PC-9 (cell line): ENCODE data around the gene DUSP2.

Experiments
- EZH2 ChIP-seq: fragments of 200-600 bp; sonication (generic); IDR thresholded peaks from 2 replicates; pipeline ENCODE4 v1.8.0; 2017; ENCODE audit warnings: antibody characterized with exemption, low read depth
- TF ChIP-seq, protein P1 (sequence below): fragments of 200-600 bp; sonication (generic); conservative IDR thresholded peaks from 2 replicates; pipeline ENCODE4 v1.6.1; 2017; ENCODE audit warnings: mixed run types, antibody characterized with exemption, mild to moderate bottlenecking, moderate library complexity

DNA sequence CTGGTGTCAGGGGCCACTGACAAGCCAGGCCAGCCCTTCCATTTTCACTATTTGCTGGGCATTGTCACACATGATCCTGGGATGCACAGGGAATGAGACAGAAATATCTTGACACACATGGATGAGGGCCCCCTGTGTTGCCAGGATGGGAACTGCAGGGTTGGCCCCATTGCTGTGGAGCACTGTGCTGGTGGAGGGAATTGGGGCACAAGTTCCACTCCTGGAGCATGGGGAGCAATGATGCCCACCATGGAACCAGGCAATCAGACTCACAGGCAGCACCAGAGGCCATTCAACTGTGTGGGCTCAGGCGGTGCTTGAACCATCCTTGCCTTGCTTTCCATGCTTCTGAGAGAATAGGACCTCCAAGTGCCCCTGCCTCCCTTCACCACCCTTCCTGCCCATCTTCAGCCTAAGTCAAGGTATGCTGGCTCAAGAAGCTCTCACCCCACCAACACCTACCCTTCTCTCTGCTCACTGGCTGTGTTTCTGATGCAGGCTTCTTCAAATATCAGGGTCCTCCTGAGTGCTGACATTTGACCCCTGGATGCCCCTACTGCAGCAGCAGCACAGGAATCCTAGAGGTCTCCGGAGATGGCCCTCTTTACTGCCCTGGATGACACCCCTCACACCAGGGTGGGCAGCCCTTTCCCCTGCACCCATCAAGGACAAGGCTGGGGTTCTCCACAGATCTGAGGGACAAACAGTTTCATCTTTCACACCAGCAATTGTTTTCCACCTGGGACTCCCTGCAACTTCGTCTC is 39.9 kb downstream of the DUSP2 start:
- TF ChIP-seq, protein P1, sequence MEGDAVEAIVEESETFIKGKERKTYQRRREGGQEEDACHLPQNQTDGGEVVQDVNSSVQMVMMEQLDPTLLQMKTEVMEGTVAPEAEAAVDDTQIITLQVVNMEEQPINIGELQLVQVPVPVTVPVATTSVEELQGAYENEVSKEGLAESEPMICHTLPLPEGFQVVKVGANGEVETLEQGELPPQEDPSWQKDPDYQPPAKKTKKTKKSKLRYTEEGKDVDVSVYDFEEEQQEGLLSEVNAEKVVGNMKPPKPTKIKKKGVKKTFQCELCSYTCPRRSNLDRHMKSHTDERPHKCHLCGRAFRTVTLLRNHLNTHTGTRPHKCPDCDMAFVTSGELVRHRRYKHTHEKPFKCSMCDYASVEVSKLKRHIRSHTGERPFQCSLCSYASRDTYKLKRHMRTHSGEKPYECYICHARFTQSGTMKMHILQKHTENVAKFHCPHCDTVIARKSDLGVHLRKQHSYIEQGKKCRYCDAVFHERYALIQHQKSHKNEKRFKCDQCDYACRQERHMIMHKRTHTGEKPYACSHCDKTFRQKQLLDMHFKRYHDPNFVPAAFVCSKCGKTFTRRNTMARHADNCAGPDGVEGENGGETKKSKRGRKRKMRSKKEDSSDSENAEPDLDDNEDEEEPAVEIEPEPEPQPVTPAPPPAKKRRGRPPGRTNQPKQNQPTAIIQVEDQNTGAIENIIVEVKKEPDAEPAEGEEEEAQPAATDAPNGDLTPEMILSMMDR, result no peak
- no peak for TF ChIP-seq EZH2
